ENCODE results near the gene CTNNA3.
"Not testable (repeated sequence)": the region's sequence is repeated elsewhere in the genome, so short reads cannot be mapped to it uniquely, and the experiment has no call there.

The CTNNA3 gene

DNA sequence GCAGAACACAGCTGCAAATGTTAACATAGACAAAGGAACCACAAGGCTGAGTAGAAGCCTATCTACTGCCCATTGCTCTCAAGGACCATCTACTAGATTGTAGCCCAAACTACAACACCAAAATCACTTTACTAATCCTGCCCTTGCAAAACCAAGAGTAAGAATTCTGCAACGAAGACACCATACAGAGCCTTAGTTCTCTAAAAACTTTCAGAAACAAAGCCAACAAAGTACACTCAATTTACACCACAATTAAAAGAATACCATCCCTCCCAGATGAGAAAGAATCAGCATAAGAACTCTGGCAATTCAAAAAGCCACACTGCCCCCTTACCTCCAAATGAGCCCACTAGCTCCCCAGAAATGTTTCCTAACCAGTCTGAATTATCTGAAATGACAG is 294.3 kb downstream of the CTNNA3 start:
- H3K4me3 ChIP-seq (ENCODE audit: low read depth, low read length) = no peak overlapping the region
- TF ChIP-seq CTCF (IDR thresholded peaks at IDR 0.05; ENCODE audit: low read depth, low read length) = no peak

- H3K4me3 ChIP-seq (ENCODE audit: low read depth, low read length) = not testable (repeated sequence)
Measured at GRCh38 chr10:67386841-67387533, 309.0 kb downstream of the CTNNA3 start.

- no peak for TF ChIP-seq CTCF (IDR thresholded peaks at IDR 0.05; ENCODE audit: low read depth, low read length)
- no peak overlapping the region for H3K4me3 ChIP-seq (ENCODE audit: low read depth, low read length)
Measured at GRCh38 chr10:67386260-67386659, 309.7 kb downstream of the CTNNA3 start.

DNA sequence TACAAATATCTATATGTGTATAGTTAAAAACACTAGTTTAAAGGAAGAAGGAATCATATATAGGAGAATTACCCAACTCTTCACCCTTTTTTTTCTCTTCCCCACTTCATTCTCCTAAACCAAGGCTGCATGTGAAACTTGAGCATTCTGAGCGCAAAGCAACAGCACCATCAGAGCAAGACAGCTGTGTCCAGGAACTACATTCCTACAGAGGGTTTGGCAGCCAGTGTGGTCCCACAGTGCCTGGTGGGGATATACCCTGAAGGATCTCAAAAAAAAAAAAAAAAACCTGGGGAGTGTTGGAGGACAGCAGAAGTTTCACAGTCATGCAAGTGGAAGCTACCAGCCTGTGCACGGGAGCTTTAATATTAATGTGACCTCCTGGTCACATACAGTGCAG is 310.4 kb downstream of the CTNNA3 start:
- TF ChIP-seq CTCF (IDR thresholded peaks at IDR 0.05; ENCODE audit: low read depth, low read length) = no peak
- no peak overlapping the region for H3K4me3 ChIP-seq (ENCODE audit: low read depth, low read length)

- no peak for TF ChIP-seq CTCF (IDR thresholded peaks at IDR 0.05; ENCODE audit: low read depth, low read length)
- H3K4me3 ChIP-seq (ENCODE audit: low read depth, low read length) = no peak overlapping the region
Measured at GRCh38 chr10:67385089-67385488, 310.9 kb downstream of the CTNNA3 start.

DNA sequence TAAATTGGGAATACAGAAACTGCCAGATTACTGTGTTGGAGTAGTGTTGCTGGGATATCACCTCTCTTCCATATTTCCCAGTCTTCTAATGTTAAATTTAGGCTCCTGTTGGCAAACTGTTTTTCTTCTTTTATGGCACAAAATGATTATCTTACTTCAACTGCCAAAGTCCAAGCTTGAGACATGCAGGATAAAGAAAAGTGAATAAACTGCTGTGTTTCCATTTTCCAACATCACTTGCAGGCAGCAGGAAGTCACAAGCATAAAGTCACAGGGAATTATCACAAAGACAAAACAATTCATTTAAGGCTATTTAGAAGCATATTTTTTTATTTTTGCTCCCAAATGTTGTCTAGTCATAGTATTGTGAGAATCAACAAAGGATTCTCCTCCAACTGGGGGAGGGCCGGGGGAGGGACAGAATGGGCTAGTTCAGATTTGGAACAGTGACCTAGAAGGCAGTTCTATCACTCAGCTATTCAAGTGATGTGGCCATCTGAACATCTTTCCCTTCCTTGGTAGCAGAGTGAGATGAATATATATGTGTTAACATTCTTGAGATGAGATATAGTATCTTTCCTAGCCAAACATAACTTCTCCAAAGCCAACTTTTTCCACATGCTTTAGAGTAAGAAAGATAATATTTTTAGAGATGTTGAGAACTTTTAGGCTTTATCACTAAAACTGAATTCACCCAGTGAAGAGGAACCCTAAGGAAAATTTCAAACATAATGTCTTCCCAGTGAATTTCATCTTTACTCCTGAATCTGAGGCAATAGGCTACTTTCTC is 364.7 kb downstream of the CTNNA3 start:
- TF ChIP-seq CTCF (IDR thresholded peaks at IDR 0.05; ENCODE audit: low read depth, low read length) = no peak
- no peak overlapping the region for H3K4me3 ChIP-seq (ENCODE audit: low read depth, low read length)

DNA sequence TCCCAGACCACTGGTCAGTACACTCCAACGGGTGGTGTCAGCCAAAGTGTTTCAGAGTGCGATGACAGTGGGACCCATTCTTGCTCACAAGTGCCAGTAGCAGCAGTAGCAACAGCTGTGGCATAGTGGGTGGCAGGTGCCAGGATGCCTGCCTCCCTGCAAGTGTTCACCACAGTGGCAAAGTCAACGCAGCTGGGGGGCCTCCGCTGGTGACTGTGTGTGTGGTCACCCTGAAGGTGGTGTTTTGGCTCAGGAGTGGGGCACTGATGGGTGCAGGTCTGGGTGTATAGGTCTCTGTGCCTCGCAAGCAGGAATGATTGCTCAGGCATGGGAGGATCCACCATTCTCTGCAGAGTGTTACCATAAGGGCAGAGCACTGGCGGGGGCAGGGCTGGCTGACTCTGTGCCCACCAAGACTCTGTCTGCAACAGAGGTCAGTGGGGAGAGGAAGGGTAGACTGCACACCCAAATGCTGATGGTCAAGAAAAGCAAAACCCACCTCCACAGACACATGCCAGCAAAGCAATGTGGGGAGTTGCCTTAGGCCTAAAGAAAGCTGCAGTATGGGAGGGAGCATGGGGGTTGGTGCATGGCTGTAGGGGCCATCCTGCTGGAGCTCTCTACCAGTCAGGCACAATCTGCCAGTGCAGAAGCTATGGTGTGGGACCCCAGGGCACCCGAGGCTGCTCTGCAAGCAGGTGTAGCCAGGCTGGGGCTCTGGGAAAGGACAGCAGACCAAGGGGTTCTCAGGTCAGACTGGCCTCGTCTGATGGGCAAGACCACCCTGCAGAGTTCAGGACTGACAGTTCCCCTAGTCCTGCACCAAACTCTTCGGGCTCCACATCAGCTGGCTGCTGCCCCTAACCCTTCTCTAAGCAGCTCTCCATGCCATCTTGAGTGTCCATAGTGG is 368.1 kb downstream of the CTNNA3 start:
- H3K4me3 ChIP-seq (ENCODE audit: low read depth, low read length) = no peak overlapping the region
- TF ChIP-seq CTCF (IDR thresholded peaks at IDR 0.05; ENCODE audit: low read depth, low read length) = no peak
